ENCODE data around the gene C17orf107. TPM values are rescaled to one million over a fixed set of nuclear protein-coding genes. Genes with fewer than 3 reads are reported as not detected.

C17orf107 gene
- total RNA-seq, 4 donors from 2014 or later, result 0.90 to 2.0 (median 1.3) TPM

GRCh38 chr17:4886830-4887229 is 12.5 kb upstream of the C17orf107 start:
- Histone ChIP-seq H3K4me1 (peaks cover 0 to 7% (median under 1%) of the 10 kb centered on the region in 4 donors), H3K27ac (no peak overlapping the region), H3K36me3 (peaks cover 4 to 87% (median 39%) of the 10 kb centered on the region in 3 donors), H3K27me3 (no peaks in the 10 kb centered on the region), H3K4me3 (no peak overlapping the region), H3K9me3 (no peaks in the 10 kb centered on the region)
- no peak for DNase-seq (ENCODE audit: low spot score in 2 of 2)
- 92 to 97% methylated on average over 12 of the region's 12 CpGs for WGBS, 2 donors
- TF ChIP-seq EP300 (IDR thresholded peaks at IDR 0.05) (no peak), POLR2A (IDR thresholded peaks at IDR 0.05) (no peak)

GRCh38 chr17:4887581-4887980 is 11.8 kb upstream of the C17orf107 start:
- Histone ChIP-seq H3K9me3 (no peaks in the 10 kb centered on the region), H3K4me3 (no peak overlapping the region), H3K27ac (no peak overlapping the region), H3K27me3 (no peaks in the 10 kb centered on the region), H3K4me1 (no peaks in the 10 kb centered on the region), H3K36me3 (peaks cover 4 to 92% (median 39%) of the 10 kb centered on the region in 3 donors)
- DNase-seq (ENCODE audit: low spot score in 2 of 2), result no peak
- TF ChIP-seq POLR2A (IDR thresholded peaks at IDR 0.05), result no peak
- TF ChIP-seq CTCF (IDR thresholded peaks at IDR 0.05), result no peak
- TF ChIP-seq EP300 (IDR thresholded peaks at IDR 0.05), result no peak
- 87 to 92% methylated on average over 18 of the region's 18 CpGs for WGBS, 2 donors

GRCh38 chr17:4891411-4892410 is 7.6 kb upstream of the C17orf107 start:
- H3K27me3 ChIP-seq, result no peaks in the 10 kb centered on the region
- 91 to 92% methylated on average over 42 of the region's 42 CpGs for WGBS, 2 donors
- no peaks in the 10 kb centered on the region for H3K4me1 ChIP-seq
- H3K27ac ChIP-seq, result no peak overlapping the region
- DNase-seq (ENCODE audit: low spot score in 2 of 2), result no peak
- H3K36me3 ChIP-seq, result peaks cover 10 to 98% (median 41%) of the 10 kb centered on the region in 3 donors
- H3K4me3 ChIP-seq, result no peak overlapping the region
- TF ChIP-seq POLR2A (IDR thresholded peaks at IDR 0.05) (no peak), EP300 (IDR thresholded peaks at IDR 0.05) (no peak), CTCF (IDR thresholded peaks at IDR 0.05) (no peak)
- H3K9me3 ChIP-seq, result no peaks in the 10 kb centered on the region

- TF ChIP-seq POLR2A (IDR thresholded peaks at IDR 0.05), result no peak
- no peak for TF ChIP-seq EP300 (IDR thresholded peaks at IDR 0.05)
- TF ChIP-seq CTCF (IDR thresholded peaks at IDR 0.05), result no peak
- no peak for DNase-seq (ENCODE audit: low spot score in 2 of 2)
- 75 to 80% methylated on average over 14 to 19 of the region's 23 CpGs for WGBS, 2 donors
- H3K9me3 ChIP-seq, result no peaks in the 10 kb centered on the region
- no peaks in the 10 kb centered on the region for H3K4me1 ChIP-seq
- H3K4me3 ChIP-seq, result no peak overlapping the region
- H3K27ac ChIP-seq, result no peak overlapping the region
- no peaks in the 10 kb centered on the region for H3K27me3 ChIP-seq
- peaks cover 6 to 98% (median 33%) of the 10 kb centered on the region in 3 donors for H3K36me3 ChIP-seq
Observed at GRCh38 chr17:4892499-4893221, 6.7 kb upstream of the C17orf107 start.

GRCh38 chr17:4893272-4893671 is 6.1 kb upstream of the C17orf107 start:
- Histone ChIP-seq H3K4me3 (no peak overlapping the region), H3K27me3 (no peaks in the 10 kb centered on the region), H3K36me3 (peaks cover 6 to 93% (median 32%) of the 10 kb centered on the region in 3 donors), H3K27ac (no peak overlapping the region), H3K4me1 (peaks cover 0 to under 1% (median 0%) of the 10 kb centered on the region in 4 donors), H3K9me3 (no peaks in the 10 kb centered on the region)
- 79 to 84% methylated on average over 18 of the region's 18 CpGs for WGBS, 2 donors
- no peak for TF ChIP-seq EP300 (IDR thresholded peaks at IDR 0.05)
- TF ChIP-seq CTCF (IDR thresholded peaks at IDR 0.05), result no peak
- TF ChIP-seq POLR2A (IDR thresholded peaks at IDR 0.05), result no peak
- DNase-seq (ENCODE audit: low spot score in 2 of 2), result no peak
